A549 (cell line): ENCODE data around the gene UGT1A5.

Experiments
- CEBPB ChIP-seq, 2 experiments: fragments of >200 bp in 1 of 2; sonication (Bioruptor Twin) in 1 of 2; formaldehyde crosslinking in 1 of 2; IDR thresholded peaks; 2 replicates each; pipeline ENCODE4 v1.6.1; 2012 to 2016
- CTCF ChIP-seq: fragments of >200 bp; sonication (Bioruptor Twin); formaldehyde crosslinking; IDR thresholded peaks from 3 replicates; pipeline ENCODE4 v1.5.1; 2016

GRCh38 chr2:233674314-233674713 is 38.4 kb upstream of the UGT1A5 start:
- TF ChIP-seq CEBPB (IDR thresholded peaks at IDR 0.05) = no peak
- TF ChIP-seq CTCF = no peak
